Naive B cell (primary cell): ENCODE data around the gene AFAP1. TPM values are rescaled to one million over a fixed set of nuclear protein-coding genes. Genes with fewer than 3 reads are reported as not detected.

Experiments used
- ATAC-seq, 2 donors: fragments of 150-1000 bp; cut with Tn5 transposase; 2 replicates each; pipeline ENCODE4 v1.10.0; 2021; ENCODE audit warnings: low read depth in 2 of 2, mild to moderate bottlenecking in 2 of 2, moderate library complexity in 2 of 2
- DNase-seq: peaks from one replicate; pipeline ENCODE4 v3.0.0; 2022
- H3K27ac Mint-ChIP-seq, 6 donors: one replicate each; pipeline ENCODE4 v1.8.0; 2020 to 2022; ENCODE audit warnings: mild to moderate bottlenecking in 6 of 6, mixed read lengths in 6 of 6, moderate library complexity in 5 of 6, inconsistent platforms in 2 of 6
- H3K27me3 Mint-ChIP-seq, 3 donors: one replicate each; pipeline ENCODE4 v1.8.0; 2021 to 2022; ENCODE audit warnings: mixed read lengths in 3 of 3, mild to moderate bottlenecking in 1 of 3
- H3K36me3 Mint-ChIP-seq, 2 donors: one replicate each; pipeline ENCODE4 v1.8.0; 2020 to 2022; ENCODE audit warnings: mixed read lengths in 2 of 2, inconsistent platforms in 1 of 2, mild to moderate bottlenecking in 1 of 2
- H3K4me1 Mint-ChIP-seq, 3 donors: one replicate each; pipeline ENCODE4 v1.8.0; 2020 to 2022; ENCODE audit warnings: mixed read lengths in 3 of 3, inconsistent platforms in 1 of 3, mild to moderate bottlenecking in 1 of 3, moderate library complexity in 1 of 3
- H3K4me3 Mint-ChIP-seq, 8 donors: one replicate each; pipeline ENCODE4 v1.8.0; 2020 to 2022; ENCODE audit warnings: mild to moderate bottlenecking in 8 of 8, mixed read lengths in 8 of 8, moderate library complexity in 8 of 8, inconsistent platforms in 2 of 8
- H3K9me3 Mint-ChIP-seq, 7 donors: one replicate each; pipeline ENCODE4 v1.8.0; 2020 to 2022; ENCODE audit warnings: mixed read lengths in 7 of 7, mild to moderate bottlenecking in 5 of 7, inconsistent platforms in 2 of 7, moderate library complexity in 1 of 7
- polyA plus RNA-seq, 6 donors: library from polyadenylated mRNA; unstranded; fragments of 300-500 nt; fragmentation: Illumina TruSeq; gene quantifications; one replicate each; pipeline ENCODE4 v1.2.3, GENCODE V29; 2021; ENCODE audit warnings: low read depth in 6 of 6

AFAP1 gene
- polyA plus RNA-seq, 6 donors from 2014 or later = not detected

GRCh38 chr4:7739918-7740865 lies 199.5 kb downstream of the AFAP1 start:
- Mint-ChIP-seq H3K27ac (no peak overlapping the region), H3K36me3 (no peaks in the 10 kb centered on the region), H3K27me3 (peaks cover 0 to 3% (median 0%) of the 10 kb centered on the region in 3 donors), H3K4me3 (peak overlapping the region in 1 of 8 donors; percentile 35), H3K4me1 (peaks cover 0 to 4% (median 2%) of the 10 kb centered on the region in 3 donors), H3K9me3 (no peaks in the 10 kb centered on the region)
- ATAC-seq = no peak
- no peak for DNase-seq

GRCh38 chr4:7739077-7739917 lies 200.4 kb downstream of the AFAP1 start:
- DNase-seq (no peak), ATAC-seq (no peak)
- no peaks in the 10 kb centered on the region for H3K36me3 Mint-ChIP-seq
- H3K27ac Mint-ChIP-seq = no peak overlapping the region
- no peaks in the 10 kb centered on the region for H3K9me3 Mint-ChIP-seq
- H3K27me3 Mint-ChIP-seq = peaks cover 0 to 6% (median 0%) of the 10 kb centered on the region in 3 donors
- no peak overlapping the region for H3K4me3 Mint-ChIP-seq
- H3K4me1 Mint-ChIP-seq = peaks cover 0 to 5% (median 4%) of the 10 kb centered on the region in 3 donors

DNA sequence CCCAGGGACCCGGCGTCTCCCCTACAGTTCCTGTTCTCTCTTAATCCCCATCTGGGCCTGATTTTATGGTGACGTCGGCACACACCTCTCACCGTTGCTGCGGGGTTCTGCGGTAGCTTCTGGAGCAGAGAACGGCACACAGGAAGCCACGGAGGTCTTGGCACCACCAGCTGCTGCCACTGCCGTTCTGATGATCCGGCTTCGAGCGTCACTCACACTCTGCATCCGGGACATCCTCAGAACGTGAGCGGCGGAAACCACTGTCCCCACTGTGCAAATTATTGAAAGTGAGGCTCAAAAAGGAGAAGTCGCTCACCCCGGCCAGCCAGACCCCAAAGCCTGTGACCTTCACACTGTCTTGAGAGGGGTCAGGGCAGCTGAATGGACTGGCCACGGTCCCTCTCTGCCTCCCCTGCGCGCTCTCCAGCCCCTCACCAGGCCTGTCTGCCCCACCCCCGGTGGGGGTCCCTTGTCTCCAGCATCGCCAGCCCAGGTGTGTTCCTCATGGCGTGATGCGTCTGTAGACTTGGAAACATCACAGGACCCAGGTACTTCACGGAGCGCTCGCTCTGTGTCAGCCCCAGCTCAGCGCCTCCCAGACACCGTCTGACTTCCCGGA lies 201.1 kb downstream of the AFAP1 start:
- Mint-ChIP-seq H3K27ac (no peak overlapping the region), H3K9me3 (no peaks in the 10 kb centered on the region), H3K4me3 (no peak overlapping the region), H3K4me1 (peaks cover 0 to 5% (median 0%) of the 10 kb centered on the region in 3 donors), H3K27me3 (peaks cover 0 to 8% (median 0%) of the 10 kb centered on the region in 3 donors), H3K36me3 (no peaks in the 10 kb centered on the region)
- DNase-seq (no peak), ATAC-seq (no peak)

- Mint-ChIP-seq H3K9me3 (no peaks in the 10 kb centered on the region), H3K27ac (no peak overlapping the region), H3K4me3 (no peak overlapping the region), H3K4me1 (peaks cover 0 to 5% (median 0%) of the 10 kb centered on the region in 3 donors), H3K36me3 (no peaks in the 10 kb centered on the region), H3K27me3 (peaks cover 0 to 11% (median 0%) of the 10 kb centered on the region in 3 donors)
- DNase-seq = no peak
- ATAC-seq = no peak
Measured at GRCh38 chr4:7737752-7738457, 201.8 kb downstream of the AFAP1 start.

- H3K4me1 Mint-ChIP-seq = peaks cover 0 to 5% (median 0%) of the 10 kb centered on the region in 3 donors
- H3K9me3 Mint-ChIP-seq = no peaks in the 10 kb centered on the region
- no peak overlapping the region for H3K27ac Mint-ChIP-seq
- DNase-seq (no peak), ATAC-seq (no peak)
- H3K4me3 Mint-ChIP-seq = no peak overlapping the region
- no peaks in the 10 kb centered on the region for H3K36me3 Mint-ChIP-seq
- H3K27me3 Mint-ChIP-seq = peaks cover 0 to 11% (median 0%) of the 10 kb centered on the region in 3 donors
Measured at GRCh38 chr4:7737268-7737645, 202.4 kb downstream of the AFAP1 start.

GRCh38 chr4:7736436-7737267 lies 203.0 kb downstream of the AFAP1 start:
- H3K4me1 Mint-ChIP-seq = peaks cover 0 to 5% (median 0%) of the 10 kb centered on the region in 3 donors

DNA sequence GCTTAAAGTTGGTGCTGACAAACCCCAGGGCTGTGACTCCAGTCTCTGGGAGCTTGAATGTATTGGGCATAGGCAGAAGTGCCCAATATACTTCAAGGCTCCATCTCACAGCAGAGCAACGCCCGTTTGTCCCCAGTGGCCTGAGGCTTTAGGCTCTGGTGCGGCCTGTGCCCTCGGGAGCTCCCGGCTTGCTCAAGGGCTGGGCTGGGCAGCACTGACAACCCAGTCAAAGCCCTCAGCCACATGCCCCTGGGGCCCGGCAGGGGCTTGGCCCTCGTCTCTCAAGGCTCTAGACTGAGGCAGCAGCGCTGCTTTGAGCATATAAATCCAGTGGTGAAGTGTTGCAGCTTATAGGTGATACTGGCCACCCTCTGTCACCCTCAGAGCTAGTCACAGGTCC lies 203.7 kb downstream of the AFAP1 start:
- no peak for ATAC-seq
- no peaks in the 10 kb centered on the region for H3K9me3 Mint-ChIP-seq
- H3K4me1 Mint-ChIP-seq = peaks cover 0 to 5% (median 0%) of the 10 kb centered on the region in 3 donors
- no peak overlapping the region for H3K4me3 Mint-ChIP-seq
- no peaks in the 10 kb centered on the region for H3K36me3 Mint-ChIP-seq
- DNase-seq = no peak
- peaks cover 0 to 11% (median 0%) of the 10 kb centered on the region in 3 donors for H3K27me3 Mint-ChIP-seq
- no peak overlapping the region for H3K27ac Mint-ChIP-seq

More at GRCh38 chr4:7736436-7737267, 203.0 kb downstream of the AFAP1 start:
- Mint-ChIP-seq H3K9me3 (no peaks in the 10 kb centered on the region), H3K4me3 (no peak overlapping the region), H3K36me3 (no peaks in the 10 kb centered on the region), H3K27ac (no peak overlapping the region), H3K27me3 (peaks cover 0 to 11% (median 0%) of the 10 kb centered on the region in 3 donors)
- DNase-seq (no peak), ATAC-seq (no peak)

GRCh38 chr4:7735395-7735794 lies 204.3 kb downstream of the AFAP1 start:
- Mint-ChIP-seq H3K4me1 (peaks cover 0 to 5% (median 0%) of the 10 kb centered on the region in 3 donors), H3K27me3 (peaks cover 0 to 11% (median 0%) of the 10 kb centered on the region in 3 donors), H3K36me3 (no peaks in the 10 kb centered on the region), H3K4me3 (no peak overlapping the region), H3K9me3 (no peaks in the 10 kb centered on the region), H3K27ac (no peak overlapping the region)
- no peak for DNase-seq
- ATAC-seq = no peak

DNA sequence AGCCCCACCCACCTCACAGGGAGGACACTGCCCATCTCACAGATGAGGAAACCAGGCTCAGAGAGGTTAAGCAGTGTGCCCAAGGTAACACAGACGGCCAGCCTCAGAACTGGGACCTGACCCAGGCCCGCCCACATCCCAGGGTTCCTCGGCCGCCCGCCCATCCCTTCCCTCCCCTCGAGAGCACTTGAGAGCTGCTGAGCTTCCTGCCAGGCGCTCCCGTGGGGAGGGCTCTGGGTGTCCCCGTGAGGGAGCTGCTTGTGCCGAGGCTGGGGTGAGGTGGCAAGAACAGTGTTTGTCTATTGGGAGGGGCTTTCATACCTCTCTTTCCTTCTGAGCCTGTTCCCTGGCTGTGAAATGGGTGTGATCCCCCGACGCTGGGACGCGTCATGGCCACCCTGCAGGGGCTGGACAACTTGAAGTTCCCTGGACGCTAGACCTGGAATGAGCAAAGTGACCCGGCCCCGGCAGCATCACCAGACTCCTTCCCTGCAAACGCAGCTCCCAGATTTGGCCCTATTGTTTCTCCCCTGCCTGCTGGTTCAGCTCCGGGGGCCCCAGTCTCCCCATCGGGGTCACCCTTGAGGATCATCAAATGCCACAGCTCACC lies 204.9 kb downstream of the AFAP1 start:
- Mint-ChIP-seq H3K9me3 (no peaks in the 10 kb centered on the region), H3K4me3 (no peak overlapping the region), H3K36me3 (no peaks in the 10 kb centered on the region), H3K27me3 (peaks cover 0 to 11% (median 0%) of the 10 kb centered on the region in 3 donors), H3K4me1 (peaks cover 0 to 5% (median 0%) of the 10 kb centered on the region in 3 donors), H3K27ac (no peak overlapping the region)
- DNase-seq (no peak), ATAC-seq (no peak)

DNA sequence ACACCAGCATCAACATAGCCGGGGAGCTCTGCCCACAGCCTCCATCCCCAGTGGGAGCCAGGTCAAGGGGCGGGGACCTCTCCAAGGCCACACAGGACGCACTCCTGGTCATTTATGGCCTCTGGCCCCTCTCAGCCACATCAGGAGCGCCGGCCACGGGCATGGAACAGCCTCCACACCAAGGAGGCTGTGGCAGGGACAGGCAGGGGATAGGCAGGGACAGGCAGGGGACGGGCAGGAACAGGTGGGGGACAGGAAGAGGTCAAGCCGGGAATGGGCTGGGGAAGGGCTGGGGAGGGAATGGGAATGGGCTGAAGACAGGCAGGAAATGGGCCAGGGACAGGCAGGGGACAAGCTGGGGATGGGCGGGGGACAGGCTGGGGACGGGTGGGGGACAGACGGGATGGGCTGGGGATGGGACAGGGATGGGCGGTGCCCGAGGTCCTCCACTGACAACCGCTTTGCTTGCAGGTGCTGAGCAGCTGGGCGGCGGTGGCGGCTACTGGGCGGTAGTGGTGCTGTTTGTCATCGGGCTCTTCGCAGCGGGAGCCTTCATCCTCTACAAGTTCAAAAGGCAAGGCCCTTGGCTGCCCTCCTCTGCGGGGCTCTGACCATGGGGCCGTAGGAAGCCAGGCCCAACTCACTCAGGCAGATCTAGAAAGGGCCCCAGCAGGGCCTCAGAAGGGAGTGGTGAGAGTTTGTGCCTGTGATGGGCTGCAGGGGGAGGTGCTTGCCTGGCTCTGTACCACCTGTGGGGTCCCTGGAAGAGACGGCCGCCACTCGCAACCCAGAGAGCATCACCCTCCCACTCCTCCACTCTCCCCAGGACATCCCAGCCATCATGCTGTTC lies 205.6 kb downstream of the AFAP1 start:
- ATAC-seq = no peak
- Mint-ChIP-seq H3K4me1 (peaks cover 0 to 5% (median 0%) of the 10 kb centered on the region in 3 donors), H3K36me3 (no peaks in the 10 kb centered on the region), H3K27ac (peak overlapping the region in 1 of 6 donors; percentile 51), H3K27me3 (peaks cover 0 to 11% (median under 1%) of the 10 kb centered on the region in 3 donors), H3K4me3 (peak overlapping the region in 1 of 8 donors; percentile 52), H3K9me3 (no peaks in the 10 kb centered on the region)
- no peak for DNase-seq

DNA sequence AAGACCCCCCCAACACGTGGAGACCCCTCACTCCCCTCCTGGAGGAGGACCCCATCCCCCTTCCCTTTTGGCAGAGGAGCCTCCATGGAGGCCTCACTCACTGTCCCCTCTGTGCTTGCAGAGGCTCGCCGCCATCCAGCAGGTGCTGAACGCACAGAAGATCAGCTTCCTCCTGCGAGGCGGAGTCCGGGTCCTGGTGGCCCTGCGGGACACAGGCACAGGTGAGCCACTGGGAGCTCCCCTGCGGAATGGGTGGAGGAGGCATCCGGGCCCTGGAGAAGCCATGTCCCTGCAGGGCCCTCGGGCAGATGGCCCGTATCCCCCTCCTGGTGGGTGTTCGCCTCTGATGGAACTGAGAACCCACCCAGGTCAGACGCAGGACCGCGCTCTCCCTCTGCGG lies 206.5 kb downstream of the AFAP1 start:
- Mint-ChIP-seq H3K4me1 (peaks cover 0 to 5% (median 0%) of the 10 kb centered on the region in 3 donors), H3K27ac (no peak overlapping the region), H3K27me3 (peaks cover 0 to 11% (median 7%) of the 10 kb centered on the region in 3 donors), H3K4me3 (no peak overlapping the region), H3K36me3 (no peaks in the 10 kb centered on the region), H3K9me3 (no peaks in the 10 kb centered on the region)
- ATAC-seq (no peak), DNase-seq (no peak)
